Measurements from ENCODE around the gene KLHL24.
"Not testable (repeated sequence)": the region's sequence is repeated elsewhere in the genome, so short reads cannot be mapped to it uniquely, and the experiment has no call there.

Gene KLHL24, protein sequence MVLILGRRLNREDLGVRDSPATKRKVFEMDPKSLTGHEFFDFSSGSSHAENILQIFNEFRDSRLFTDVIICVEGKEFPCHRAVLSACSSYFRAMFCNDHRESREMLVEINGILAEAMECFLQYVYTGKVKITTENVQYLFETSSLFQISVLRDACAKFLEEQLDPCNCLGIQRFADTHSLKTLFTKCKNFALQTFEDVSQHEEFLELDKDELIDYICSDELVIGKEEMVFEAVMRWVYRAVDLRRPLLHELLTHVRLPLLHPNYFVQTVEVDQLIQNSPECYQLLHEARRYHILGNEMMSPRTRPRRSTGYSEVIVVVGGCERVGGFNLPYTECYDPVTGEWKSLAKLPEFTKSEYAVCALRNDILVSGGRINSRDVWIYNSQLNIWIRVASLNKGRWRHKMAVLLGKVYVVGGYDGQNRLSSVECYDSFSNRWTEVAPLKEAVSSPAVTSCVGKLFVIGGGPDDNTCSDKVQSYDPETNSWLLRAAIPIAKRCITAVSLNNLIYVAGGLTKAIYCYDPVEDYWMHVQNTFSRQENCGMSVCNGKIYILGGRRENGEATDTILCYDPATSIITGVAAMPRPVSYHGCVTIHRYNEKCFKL
- 194 to 195 reads per million in 2 donors for total RNA-seq

DNA sequence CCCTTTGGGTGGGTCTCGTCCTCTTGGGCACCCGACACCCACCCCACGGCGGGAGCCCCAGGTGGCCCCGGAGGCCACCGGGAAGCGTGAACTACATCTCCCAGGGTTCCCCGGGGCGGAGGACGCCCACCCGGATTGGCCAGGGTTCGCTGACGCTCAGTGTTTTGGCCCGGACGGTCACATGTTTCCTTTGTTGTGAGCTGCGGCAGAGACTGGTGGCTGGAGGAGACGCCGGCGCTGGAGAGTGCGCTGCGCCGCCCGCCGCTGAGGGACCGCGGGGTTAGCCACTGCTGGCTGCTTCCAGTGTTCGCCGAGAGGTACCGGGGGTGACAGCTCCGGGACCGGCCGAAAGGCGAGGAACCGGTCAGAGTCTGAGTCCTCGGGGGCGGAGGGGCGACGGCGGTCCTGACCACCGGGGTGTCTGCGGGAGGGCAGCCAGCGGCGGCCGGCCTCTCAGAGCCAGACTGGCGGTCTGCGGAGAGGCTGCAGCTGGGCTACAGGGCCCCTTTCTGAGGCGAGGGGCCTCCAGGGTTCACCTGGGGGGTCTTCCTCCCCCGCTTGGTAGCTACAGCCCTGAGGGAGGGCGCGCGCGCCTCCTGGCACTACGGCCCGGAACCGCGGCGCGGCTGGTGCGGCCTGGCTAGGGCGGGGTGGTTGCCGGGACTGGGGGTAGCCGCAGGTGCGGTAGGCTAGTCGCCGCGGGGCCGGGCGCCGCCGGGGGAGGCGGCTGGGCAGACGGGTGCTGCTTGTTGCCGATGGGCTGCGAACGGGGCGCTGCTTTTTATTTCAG is at the start of gene KLHL24:
KLHL24 (plus strand) TSS at position 193 of the 790 bp plus-strand sequence. CDS start 14,734 bp downstream, outside the sequence.
- DNase-seq, result peak; percentile 74

- DNase-seq, result no peak
These were observed 48.9 kb upstream of the KLHL24 start for GRCh38 chr3:183586477-183586876.

- DNase-seq, result no peak
These were observed 48.1 kb upstream of the KLHL24 start for GRCh38 chr3:183587336-183587735.

DNA sequence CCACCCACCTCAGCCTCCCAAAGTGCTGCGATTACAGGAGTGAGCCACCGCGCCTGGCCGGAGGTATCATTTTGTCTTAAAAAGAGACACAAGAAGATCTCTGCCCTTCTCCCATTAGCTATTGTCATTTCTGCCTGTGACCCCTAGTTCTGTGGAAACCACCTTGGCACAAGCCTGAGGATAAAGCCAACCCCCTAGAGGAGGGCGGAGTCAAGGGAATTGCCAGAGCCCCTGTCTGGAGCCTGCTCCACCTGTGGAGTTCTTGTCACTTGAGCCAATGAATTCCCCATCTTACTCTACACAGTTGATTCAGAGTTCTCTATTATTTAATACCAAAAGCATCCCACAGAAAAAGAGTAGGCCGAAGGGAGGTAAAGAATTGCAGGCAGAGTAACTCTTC is 45.0 kb upstream of the KLHL24 start:
- DNase-seq, result no peak

DNA sequence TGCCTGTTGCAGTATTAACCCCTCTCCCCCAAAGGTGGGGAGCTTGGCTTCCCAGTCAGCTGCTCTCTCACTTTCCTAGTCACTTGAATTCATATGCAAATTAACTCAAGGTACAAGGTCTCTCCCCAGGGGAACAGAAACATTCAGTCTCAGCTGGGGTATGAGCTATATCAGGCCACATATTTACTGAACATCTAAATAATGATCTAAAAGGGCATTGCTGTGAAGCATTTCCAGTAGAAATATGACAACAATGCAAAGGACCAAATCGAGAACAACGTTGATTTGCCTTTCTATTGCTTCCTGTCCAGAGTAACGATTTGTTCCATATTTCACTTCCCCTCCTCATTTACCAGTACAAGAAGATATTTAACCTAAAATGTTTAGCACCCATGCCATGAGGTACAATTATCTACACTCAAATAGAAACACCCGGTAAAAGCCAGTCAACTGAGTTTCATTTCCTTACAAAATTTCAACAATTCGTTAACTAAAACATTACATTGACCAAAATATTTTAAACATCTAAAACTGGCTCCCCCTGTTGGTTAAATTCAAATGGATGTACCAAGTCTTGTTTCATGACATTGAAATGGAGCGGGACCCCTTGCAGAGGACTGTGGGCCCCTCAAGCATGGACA is 43.4 kb upstream of the KLHL24 start:
- DNase-seq, result no peak

- DNase-seq, result no peak
These were observed 42.6 kb upstream of the KLHL24 start for GRCh38 chr3:183592821-183593220.

- DNase-seq, result no peak
These were observed 40.8 kb upstream of the KLHL24 start for GRCh38 chr3:183594636-183595035.

DNA sequence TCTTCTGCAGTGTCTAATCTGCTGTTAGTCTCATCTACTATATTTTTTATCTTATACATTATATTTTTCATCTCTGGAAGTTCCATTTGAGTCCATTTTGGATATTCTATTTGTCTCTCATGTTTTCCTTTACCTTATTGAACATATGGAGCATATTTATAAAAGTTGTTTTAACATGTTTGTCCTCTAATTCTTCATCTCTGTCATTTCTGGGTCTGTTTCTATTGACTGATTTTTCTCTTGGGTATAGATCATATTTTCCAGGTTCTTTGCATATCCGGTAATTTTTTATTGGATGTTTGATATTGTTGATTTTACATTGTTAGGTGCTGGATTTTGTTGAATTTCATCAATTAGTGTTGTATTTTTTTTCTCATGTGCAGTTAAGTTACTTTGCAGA is 37.5 kb upstream of the KLHL24 start:
- no peak for DNase-seq

GRCh38 chr3:183611326-183611725 is 24.1 kb upstream of the KLHL24 start:
- DNase-seq, result not testable (repeated sequence)

GRCh38 chr3:183613366-183614285 is 21.8 kb upstream of the KLHL24 start:
- DNase-seq, result no peak

- no peak for DNase-seq
These were observed 16.9 kb upstream of the KLHL24 start for GRCh38 chr3:183618542-183618941.

DNA sequence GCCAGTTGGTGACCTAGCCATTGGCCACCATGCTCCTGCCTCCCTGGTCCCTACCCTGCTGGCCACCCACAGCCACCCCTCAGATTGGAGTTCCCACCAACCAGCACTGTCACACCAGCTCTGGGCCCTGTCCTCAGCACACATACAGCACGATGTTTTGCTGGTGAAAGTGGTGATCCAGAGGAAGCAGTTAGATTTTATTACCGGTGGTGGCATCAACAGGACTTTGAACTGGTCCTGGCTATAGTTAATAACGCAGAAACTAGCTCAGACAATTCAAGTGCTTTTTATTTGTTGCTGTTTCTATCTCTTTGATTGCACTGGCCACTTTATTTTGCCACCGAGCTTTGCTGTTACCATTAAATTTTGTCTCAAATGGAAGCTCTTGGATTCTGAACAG is 16.4 kb upstream of the KLHL24 start:
- no peak for DNase-seq

DNA sequence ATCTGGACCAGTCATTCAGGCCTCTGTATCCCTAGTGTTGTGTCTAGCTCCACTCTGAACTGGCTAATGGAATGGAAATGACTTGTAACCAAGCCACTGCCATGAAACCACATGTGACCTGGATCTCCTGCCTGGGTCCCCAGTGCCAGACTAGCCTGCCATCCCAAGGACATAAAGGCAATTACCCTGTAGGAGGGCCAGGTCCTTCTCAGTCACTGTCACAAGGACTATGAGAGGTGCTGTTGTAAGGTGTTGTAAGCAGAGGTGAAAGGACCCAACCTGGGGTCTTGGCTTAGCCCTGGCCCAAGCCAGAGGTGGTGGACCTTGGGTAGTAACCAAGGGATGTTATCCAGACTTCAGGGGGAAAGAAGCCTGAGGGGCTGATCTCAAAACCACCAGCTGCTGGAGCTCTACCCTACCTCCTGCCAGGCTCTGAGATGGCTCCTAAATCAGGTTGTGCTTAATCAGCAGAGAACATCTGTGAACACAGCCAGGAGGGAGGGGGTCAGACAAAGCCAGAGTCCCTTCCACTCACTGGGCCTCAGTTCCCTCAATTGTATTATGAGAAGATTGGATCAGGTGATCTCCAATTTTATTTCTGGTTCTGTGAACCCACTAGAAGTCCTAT is 15.7 kb upstream of the KLHL24 start:
- DNase-seq, result no peak

DNA sequence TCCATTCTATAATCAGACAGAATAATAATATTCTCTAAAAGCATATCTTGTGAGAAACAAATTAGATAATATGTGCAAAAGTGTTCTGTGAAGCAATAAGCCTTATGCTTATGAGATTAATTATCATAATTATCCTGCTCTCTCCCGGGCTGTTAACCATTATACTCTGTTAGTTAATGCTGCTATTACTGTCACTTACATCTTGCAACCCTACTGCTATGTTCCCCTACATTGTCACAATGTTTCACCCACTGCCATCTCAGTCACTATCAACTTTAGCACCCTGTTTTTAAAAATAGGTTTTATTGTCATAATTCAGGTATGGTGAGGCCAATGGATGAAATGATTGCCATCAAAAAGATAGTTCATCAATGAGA is 15.2 kb upstream of the KLHL24 start:
- DNase-seq, result no peak

GRCh38 chr3:183622473-183622872 is 12.9 kb upstream of the KLHL24 start:
- not testable (repeated sequence) for DNase-seq

- DNase-seq, result no peak
These were observed 8.4 kb upstream of the KLHL24 start for GRCh38 chr3:183626877-183627594.

DNA sequence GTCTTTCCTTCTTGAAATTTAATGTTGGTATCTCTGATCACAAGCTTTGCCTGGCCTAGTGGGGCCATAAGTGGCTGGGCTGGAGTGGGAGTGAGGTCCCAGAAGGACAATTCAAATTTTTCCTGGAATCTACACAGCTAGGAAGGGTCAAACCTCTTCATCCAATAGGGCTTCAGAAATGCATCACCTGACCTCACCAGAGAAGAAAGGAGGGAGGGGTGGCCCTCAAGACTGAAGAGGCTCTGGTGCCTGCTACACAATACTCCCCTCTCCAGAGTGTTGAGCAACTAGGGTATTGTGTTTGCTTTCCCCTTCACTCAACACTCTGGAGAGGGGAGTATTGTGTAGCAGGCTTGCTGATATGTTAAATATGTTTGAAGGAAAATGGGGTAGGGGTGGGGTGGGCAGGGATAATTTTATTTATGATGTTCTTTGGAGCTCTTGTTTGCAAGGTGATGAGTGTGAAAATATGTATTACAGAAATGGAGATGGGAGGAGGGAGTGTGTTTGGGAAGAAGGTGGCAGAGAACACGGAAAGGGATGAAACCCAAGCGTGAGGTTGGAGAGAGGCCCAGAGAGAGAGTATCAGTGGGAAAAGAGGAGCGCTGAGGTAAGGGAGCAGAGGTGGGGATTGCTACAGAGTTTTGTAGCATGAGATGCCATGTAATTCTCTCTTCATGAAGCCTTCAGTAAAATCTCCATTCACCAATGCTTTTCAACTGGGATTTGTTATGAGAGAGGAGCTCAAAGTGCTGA is 5.7 kb upstream of the KLHL24 start:
- no peak for DNase-seq

DNA sequence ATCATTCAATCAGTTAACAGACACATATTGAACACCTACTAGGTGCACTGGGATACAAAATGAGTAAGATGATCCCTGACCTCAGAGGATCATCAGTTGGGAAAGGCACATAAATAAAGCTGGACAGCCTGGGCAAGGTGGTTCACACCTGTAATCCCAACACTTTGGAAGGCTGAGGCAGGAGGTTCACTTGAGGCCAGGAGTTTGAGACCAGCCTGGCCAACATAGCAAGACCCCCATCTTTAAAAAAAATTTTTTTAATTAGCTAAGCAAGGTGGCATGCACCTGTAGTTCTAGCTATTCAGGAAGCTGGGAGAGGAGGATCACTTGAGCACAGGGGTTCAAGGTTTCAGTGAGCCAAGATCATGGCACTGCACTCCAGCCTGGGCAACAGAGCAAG is 3.7 kb upstream of the KLHL24 start:
- no peak for DNase-seq

DNA sequence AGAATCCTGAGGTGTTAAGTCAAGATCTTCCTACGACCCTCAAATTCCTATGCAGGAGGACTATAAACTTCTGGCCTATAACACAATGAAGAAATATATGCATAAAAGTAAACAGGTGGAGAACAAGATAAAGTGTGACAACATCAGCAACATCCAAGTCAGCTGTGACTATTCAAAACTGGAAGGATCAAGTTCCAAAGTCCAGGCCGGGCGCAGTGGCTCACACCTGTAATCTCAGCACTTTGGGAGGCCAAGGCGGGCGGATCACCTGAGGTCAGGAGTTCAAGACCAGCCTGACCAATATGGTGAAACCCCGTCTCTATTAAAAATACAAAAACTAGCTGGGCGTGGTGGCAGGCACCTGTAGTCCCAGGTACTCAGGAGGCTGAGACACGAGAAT is 2.7 kb upstream of the KLHL24 start:
- not testable (repeated sequence) for DNase-seq

- DNase-seq, result no peak
These were observed 716 bp upstream of the KLHL24 start for GRCh38 chr3:183634707-183635106.
